ENCODE data around the gene C1orf141. TPM values are rescaled to one million over a fixed set of nuclear protein-coding genes. Genes with fewer than 3 reads are reported as not detected.

The C1orf141 gene
- total RNA-seq, 1 donor from 2014 or later, result not detected

- H3K36me3 Mint-ChIP-seq (ENCODE audit: low read depth), result no peaks in the 10 kb centered on the region
- no peak for DNase-seq (ENCODE audit: low spot score)
- H3K4me3 Mint-ChIP-seq (ENCODE audit: unreplicated experiment), result no peak overlapping the region
- no peak overlapping the region for H3K27ac Mint-ChIP-seq (ENCODE audit: unreplicated experiment)
- no peaks in the 10 kb centered on the region for H3K27me3 Mint-ChIP-seq (ENCODE audit: low read depth)
- H3K9me3 Mint-ChIP-seq (ENCODE audit: low read depth), result no peaks in the 10 kb centered on the region
- H3K4me1 Mint-ChIP-seq (ENCODE audit: low read depth), result peaks cover 8% of the 10 kb centered on the region
- TF ChIP-seq CTCF (IDR thresholded peaks at IDR 0.05), result no peak
Observed at GRCh38 chr1:67097305-67097704, 37.5 kb downstream of the C1orf141 start.

GRCh38 chr1:67094191-67094590, 40.6 kb downstream of the C1orf141 start:
- DNase-seq (ENCODE audit: low spot score), result no peak
- H3K9me3 Mint-ChIP-seq (ENCODE audit: low read depth), result peaks cover 3% of the 10 kb centered on the region
- H3K4me1 Mint-ChIP-seq (ENCODE audit: low read depth), result no peaks in the 10 kb centered on the region
- H3K27ac Mint-ChIP-seq (ENCODE audit: unreplicated experiment), result no peak overlapping the region
- H3K27me3 Mint-ChIP-seq (ENCODE audit: low read depth), result no peaks in the 10 kb centered on the region
- no peaks in the 10 kb centered on the region for H3K36me3 Mint-ChIP-seq (ENCODE audit: low read depth)
- no peak overlapping the region for H3K4me3 Mint-ChIP-seq (ENCODE audit: unreplicated experiment)
- TF ChIP-seq CTCF (IDR thresholded peaks at IDR 0.05), result no peak

GRCh38 chr1:67089685-67090208, 45.0 kb downstream of the C1orf141 start:
- Mint-ChIP-seq H3K36me3 (ENCODE audit: low read depth) (no peaks in the 10 kb centered on the region), H3K4me3 (ENCODE audit: unreplicated experiment) (no peak overlapping the region), H3K9me3 (ENCODE audit: low read depth) (peaks cover 3% of the 10 kb centered on the region), H3K27ac (ENCODE audit: unreplicated experiment) (no peak overlapping the region), H3K4me1 (ENCODE audit: low read depth) (no peaks in the 10 kb centered on the region), H3K27me3 (ENCODE audit: low read depth) (no peaks in the 10 kb centered on the region)
- no peak for DNase-seq (ENCODE audit: low spot score)
- TF ChIP-seq CTCF (IDR thresholded peaks at IDR 0.05), result no peak

GRCh38 chr1:67088440-67088839, 46.3 kb downstream of the C1orf141 start:
- TF ChIP-seq CTCF (IDR thresholded peaks at IDR 0.05), result no peak
- no peak overlapping the region for H3K27ac Mint-ChIP-seq (ENCODE audit: unreplicated experiment)
- peaks cover 3% of the 10 kb centered on the region for H3K9me3 Mint-ChIP-seq (ENCODE audit: low read depth)
- no peaks in the 10 kb centered on the region for H3K4me1 Mint-ChIP-seq (ENCODE audit: low read depth)
- H3K36me3 Mint-ChIP-seq (ENCODE audit: low read depth), result no peaks in the 10 kb centered on the region
- no peak for DNase-seq (ENCODE audit: low spot score)
- no peak overlapping the region for H3K4me3 Mint-ChIP-seq (ENCODE audit: unreplicated experiment)
- no peaks in the 10 kb centered on the region for H3K27me3 Mint-ChIP-seq (ENCODE audit: low read depth)

- Mint-ChIP-seq H3K9me3 (ENCODE audit: low read depth) (peaks cover 3% of the 10 kb centered on the region), H3K27ac (ENCODE audit: unreplicated experiment) (no peak overlapping the region), H3K36me3 (ENCODE audit: low read depth) (no peaks in the 10 kb centered on the region), H3K4me3 (ENCODE audit: unreplicated experiment) (no peak overlapping the region), H3K4me1 (ENCODE audit: low read depth) (no peaks in the 10 kb centered on the region), H3K27me3 (ENCODE audit: low read depth) (no peaks in the 10 kb centered on the region)
- TF ChIP-seq CTCF (IDR thresholded peaks at IDR 0.05), result no peak
- DNase-seq (ENCODE audit: low spot score), result no peak
Observed at GRCh38 chr1:67085326-67085725, 49.4 kb downstream of the C1orf141 start.

All from chondrocyte (in vitro differentiated cells).